GM10266 (cell line): Measurements from ENCODE around the gene SYPL1.

Experiments used
- DNase-seq: peaks from one replicate; pipeline ENCODE4 v3.0.0; 2012; ENCODE audit errors: extremely low spot score
- CTCF ChIP-seq: IDR thresholded peaks from 2 replicates; pipeline ENCODE4 v1.5.1; 2012; ENCODE audit warnings: mild to moderate bottlenecking, low read depth; ENCODE audit not compliant: control insufficient read depth, insufficient read depth; ENCODE audit errors: missing control alignments

SYPL1 gene

GRCh38 chr7:106112118-106112971, at the start of gene SYPL1:
SYPL1 (minus strand) TSS chr7:106112312; CDS start chr7:106112208, 104 bp downstream.
- peak; percentile 19 for TF ChIP-seq CTCF
- peak; percentile 94 for DNase-seq

- no peak for DNase-seq
- TF ChIP-seq CTCF = no peak
Measured at GRCh38 chr7:106155027-106155426, 42.9 kb upstream of the SYPL1 start.

- peak; percentile 95 for TF ChIP-seq CTCF
- peak; percentile 68 for DNase-seq
Measured at GRCh38 chr7:106153891-106154449, 41.9 kb upstream of the SYPL1 start.

- no peak for DNase-seq
- TF ChIP-seq CTCF = no peak
Measured at GRCh38 chr7:106152313-106152665, 40.2 kb upstream of the SYPL1 start.

GRCh38 chr7:106151459-106152312, 39.6 kb upstream of the SYPL1 start:
- TF ChIP-seq CTCF = no peak
- DNase-seq = no peak

- TF ChIP-seq CTCF = no peak
- DNase-seq = no peak
Measured at GRCh38 chr7:106143711-106144337, 31.7 kb upstream of the SYPL1 start.
